IMR-90 (cell line): ENCODE measurements around the gene NEGR1.

Source experiments
- BHLHE40 ChIP-seq: fragments of 150-350 bp; IDR thresholded peaks from 2 replicates; pipeline ENCODE4 v1.6.1; 2016; ENCODE audit warnings: mild to moderate bottlenecking, low read depth, low read length
- CEBPB ChIP-seq: IDR thresholded peaks from 2 replicates; pipeline ENCODE4 v1.6.1; 2012; ENCODE audit warnings: low read depth, low read length, improper control_type of control experiment
- CTCF ChIP-seq: conservative IDR thresholded peaks from 2 replicates; pipeline ENCODE4 v1.5.1; 2012; ENCODE audit warnings: mild to moderate bottlenecking, low read depth, low read length, improper control_type of control experiment
- ELK1 ChIP-seq: fragments of 150-350 bp; IDR thresholded peaks from 2 replicates; pipeline ENCODE4 v1.6.1; 2016; ENCODE audit warnings: low read depth, mild to moderate bottlenecking, low read length, moderate library complexity, borderline replicate concordance
- MAFK ChIP-seq: IDR thresholded peaks from 2 replicates; pipeline ENCODE4 v1.6.1; 2012; ENCODE audit warnings: low read depth, low read length, improper control_type of control experiment
- NFE2L2 ChIP-seq: fragments of 150-350 bp; IDR thresholded peaks from 2 replicates; pipeline ENCODE4 v1.6.1; 2016; ENCODE audit warnings: low read depth, mild to moderate bottlenecking, low read length
- POLR2A ChIP-seq: IDR thresholded peaks from 2 replicates; pipeline ENCODE4 v1.6.1; 2012; ENCODE audit warnings: mild to moderate bottlenecking, low read depth, low read length
- RAD21 ChIP-seq: IDR thresholded peaks from 2 replicates; pipeline ENCODE4 v1.6.1; 2012; ENCODE audit warnings: low read length, improper control_type of control experiment
- RCOR1 ChIP-seq: IDR thresholded peaks from 2 replicates; pipeline ENCODE4 v1.6.1; 2012; ENCODE audit warnings: mild to moderate bottlenecking, low read length, improper control_type of control experiment; ENCODE audit not compliant: insufficient replicate concordance
- USF2 ChIP-seq: fragments of 150-350 bp; IDR thresholded peaks from 2 replicates; pipeline ENCODE4 v1.6.1; 2017; ENCODE audit warnings: mild to moderate bottlenecking, antibody characterized with exemption, low read length, low read depth

- no peak for TF ChIP-seq NFE2L2
- peak; percentile 59 for TF ChIP-seq CTCF
- no peak for TF ChIP-seq POLR2A
- no peak for TF ChIP-seq RCOR1
- TF ChIP-seq USF2, result no peak
- no peak for TF ChIP-seq MAFK
- no peak for TF ChIP-seq BHLHE40
- TF ChIP-seq CEBPB, result no peak
- peak; percentile 58 for TF ChIP-seq RAD21
- no peak for TF ChIP-seq ELK1
These were observed 244.5 kb downstream of the NEGR1 start for GRCh38 chr1:72037745-72038343.
